Measurements from ENCODE around the gene IL17RA.
A peak's percentile ranks its signal among the peaks of the same experiment; 100 is the strongest.

IL17RA gene

GRCh38 chr22:17119481-17120202 is 34.8 kb downstream of the IL17RA start:
- Histone ChIP-seq H3K4me3 (ENCODE audit: low read depth, low read length) (no peak overlapping the region), H3K27me3 (no peaks in the 10 kb centered on the region), H3K9me3 (no peaks in the 10 kb centered on the region), H3K36me3 (no peaks in the 10 kb centered on the region), H3K4me1 (no peaks in the 10 kb centered on the region)
- TF ChIP-seq CTCF (IDR thresholded peaks at IDR 0.05; ENCODE audit: low read depth, low read length): peak; percentile 56
- DNase-seq: peak; percentile 62

DNA sequence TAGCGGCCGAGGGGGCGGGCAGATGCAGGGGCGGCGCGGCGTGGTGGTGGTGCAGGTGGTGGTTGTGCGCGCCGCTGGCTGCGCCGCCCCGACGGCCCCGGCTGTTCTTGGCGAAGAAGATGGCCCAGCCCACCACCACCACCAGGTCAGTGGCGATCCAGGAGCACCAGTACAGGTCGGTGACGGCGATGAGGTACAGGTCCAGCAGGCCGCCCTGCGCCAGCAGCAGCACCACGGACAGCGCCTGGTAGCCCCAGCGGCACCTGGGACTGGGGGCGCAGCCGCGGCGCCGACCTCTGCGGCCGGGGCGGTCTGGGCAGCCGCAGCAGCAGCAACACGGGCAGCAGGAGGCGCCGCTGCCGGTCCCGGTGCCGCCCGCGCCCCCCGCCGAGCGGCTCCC is 35.5 kb downstream of the IL17RA start:
- Histone ChIP-seq H3K4me3 (ENCODE audit: low read depth, low read length) (no peak overlapping the region), H3K36me3 (no peaks in the 10 kb centered on the region), H3K27me3 (no peaks in the 10 kb centered on the region), H3K9me3 (no peaks in the 10 kb centered on the region), H3K4me1 (no peaks in the 10 kb centered on the region)
- no peak for DNase-seq
- TF ChIP-seq CTCF (IDR thresholded peaks at IDR 0.05; ENCODE audit: low read depth, low read length): no peak

- H3K9me3 ChIP-seq: no peaks in the 10 kb centered on the region
Observed at GRCh38 chr22:17120711-17121232, 36.0 kb downstream of the IL17RA start.

GRCh38 chr22:17121233-17122195 is 36.7 kb downstream of the IL17RA start, which contains the start of gene TMEM121B:
TSS of gene TMEM121B (minus strand) at chr22:17121360. CDS start at chr22:17121127, 233 bp downstream.
- Histone ChIP-seq H3K36me3 (no peaks in the 10 kb centered on the region), H3K4me1 (no peaks in the 10 kb centered on the region), H3K4me3 (ENCODE audit: low read depth, low read length) (peak within 1 kb of the TSS; percentile 55), H3K27me3 (no peaks in the 10 kb centered on the region), H3K9me3 (no peaks in the 10 kb centered on the region)
- DNase-seq: peak; percentile 90
- TF ChIP-seq CTCF (IDR thresholded peaks at IDR 0.05; ENCODE audit: low read depth, low read length): no peak

More at GRCh38 chr22:17120711-17121232, 36.0 kb downstream of the IL17RA start:
- DNase-seq: no peak
- no peaks in the 10 kb centered on the region for H3K36me3 ChIP-seq
- H3K27me3 ChIP-seq: no peaks in the 10 kb centered on the region
- no peak for TF ChIP-seq CTCF (IDR thresholded peaks at IDR 0.05; ENCODE audit: low read depth, low read length)
- H3K4me1 ChIP-seq: no peaks in the 10 kb centered on the region
- peak overlapping the region; percentile 55 for H3K4me3 ChIP-seq (ENCODE audit: low read depth, low read length)

GRCh38 chr22:17130199-17130598 is 45.4 kb downstream of the IL17RA start:
- Histone ChIP-seq H3K4me3 (ENCODE audit: low read depth, low read length) (no peak overlapping the region), H3K36me3 (no peaks in the 10 kb centered on the region), H3K27me3 (no peaks in the 10 kb centered on the region), H3K4me1 (no peaks in the 10 kb centered on the region), H3K9me3 (no peaks in the 10 kb centered on the region)
- no peak for DNase-seq
- no peak for TF ChIP-seq CTCF (IDR thresholded peaks at IDR 0.05; ENCODE audit: low read depth, low read length)

Data from BE2C (cell line).